Measurements from ENCODE around the gene ZSWIM9. TPM values are rescaled to one million over a fixed set of nuclear protein-coding genes. Genes with fewer than 3 reads are reported as not detected.

Gene ZSWIM9
- total RNA-seq, 4 donors from 2014 or later, result 1.8 to 7.4 (median 3.5) TPM

GRCh38 chr19:48127561-48127960 is 42.9 kb upstream of the ZSWIM9 start:
- Histone ChIP-seq H3K27ac (no peak overlapping the region), H3K27me3 (no peaks in the 10 kb centered on the region), H3K36me3 (peaks cover 0 to 26% (median 0%) of the 10 kb centered on the region in 3 donors), H3K9me3 (no peaks in the 10 kb centered on the region), H3K4me1 (no peaks in the 10 kb centered on the region), H3K4me3 (no peak overlapping the region)
- no peak for DNase-seq
- no peak for TF ChIP-seq POLR2A (IDR thresholded peaks at IDR 0.05)
- TF ChIP-seq CTCF (IDR thresholded peaks at IDR 0.05), result no peak

GRCh38 chr19:48133094-48133493 is 37.4 kb upstream of the ZSWIM9 start:
- Histone ChIP-seq H3K4me1 (no peaks in the 10 kb centered on the region), H3K27ac (no peak overlapping the region), H3K9me3 (no peaks in the 10 kb centered on the region), H3K27me3 (no peaks in the 10 kb centered on the region), H3K36me3 (peaks cover 0 to 10% (median 0%) of the 10 kb centered on the region in 3 donors), H3K4me3 (no peak overlapping the region)
- DNase-seq, result no peak
- no peak for TF ChIP-seq CTCF (IDR thresholded peaks at IDR 0.05)
- TF ChIP-seq POLR2A (IDR thresholded peaks at IDR 0.05), result no peak

- Histone ChIP-seq H3K36me3 (peaks cover 0 to 7% (median 0%) of the 10 kb centered on the region in 3 donors), H3K27ac (no peak overlapping the region), H3K27me3 (no peaks in the 10 kb centered on the region), H3K4me3 (no peak overlapping the region), H3K4me1 (no peaks in the 10 kb centered on the region), H3K9me3 (no peaks in the 10 kb centered on the region)
- no peak for TF ChIP-seq POLR2A (IDR thresholded peaks at IDR 0.05)
- no peak for TF ChIP-seq CTCF (IDR thresholded peaks at IDR 0.05)
- no peak for DNase-seq
These were observed 35.1 kb upstream of the ZSWIM9 start for GRCh38 chr19:48135411-48135810.

GRCh38 chr19:48136547-48136946 is 33.9 kb upstream of the ZSWIM9 start:
- Histone ChIP-seq H3K27ac (no peak overlapping the region), H3K27me3 (no peaks in the 10 kb centered on the region), H3K4me3 (no peak overlapping the region), H3K4me1 (no peaks in the 10 kb centered on the region), H3K9me3 (no peaks in the 10 kb centered on the region), H3K36me3 (no peaks in the 10 kb centered on the region)
- TF ChIP-seq POLR2A (IDR thresholded peaks at IDR 0.05) (no peak), CTCF (IDR thresholded peaks at IDR 0.05) (no peak)
- DNase-seq, result no peak

- TF ChIP-seq CTCF (IDR thresholded peaks at IDR 0.05), result no peak
- no peak for TF ChIP-seq POLR2A (IDR thresholded peaks at IDR 0.05)
- Histone ChIP-seq H3K27ac (no peak overlapping the region), H3K36me3 (no peaks in the 10 kb centered on the region), H3K9me3 (no peaks in the 10 kb centered on the region), H3K27me3 (no peaks in the 10 kb centered on the region), H3K4me3 (no peak overlapping the region), H3K4me1 (no peaks in the 10 kb centered on the region)
- DNase-seq, result no peak
These were observed 33.1 kb upstream of the ZSWIM9 start for GRCh38 chr19:48137411-48137810.

- Histone ChIP-seq H3K9me3 (no peaks in the 10 kb centered on the region), H3K27me3 (no peaks in the 10 kb centered on the region), H3K4me3 (no peak overlapping the region), H3K36me3 (no peaks in the 10 kb centered on the region), H3K4me1 (no peaks in the 10 kb centered on the region), H3K27ac (no peak overlapping the region)
- no peak for DNase-seq
- no peak for TF ChIP-seq POLR2A (IDR thresholded peaks at IDR 0.05)
- TF ChIP-seq CTCF (IDR thresholded peaks at IDR 0.05), result no peak
These were observed 31.4 kb upstream of the ZSWIM9 start for GRCh38 chr19:48139053-48139452.
